GM19099 (cell line): ENCODE results near the gene RSRP1.
"Not testable (repeated sequence)": the region's sequence is repeated elsewhere in the genome, so short reads cannot be mapped to it uniquely, and the experiment has no call there.

Experiments used
- POLR2A ChIP-seq: IDR thresholded peaks from 3 replicates; pipeline ENCODE4 v1.6.1; 2011; ENCODE audit warnings: low read depth; ENCODE audit not compliant: insufficient read length; ENCODE audit errors: extremely low read depth

RSRP1 gene, protein sequence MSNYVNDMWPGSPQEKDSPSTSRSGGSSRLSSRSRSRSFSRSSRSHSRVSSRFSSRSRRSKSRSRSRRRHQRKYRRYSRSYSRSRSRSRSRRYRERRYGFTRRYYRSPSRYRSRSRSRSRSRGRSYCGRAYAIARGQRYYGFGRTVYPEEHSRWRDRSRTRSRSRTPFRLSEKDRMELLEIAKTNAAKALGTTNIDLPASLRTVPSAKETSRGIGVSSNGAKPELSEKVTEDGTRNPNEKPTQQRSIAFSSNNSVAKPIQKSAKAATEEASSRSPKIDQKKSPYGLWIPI

DNA sequence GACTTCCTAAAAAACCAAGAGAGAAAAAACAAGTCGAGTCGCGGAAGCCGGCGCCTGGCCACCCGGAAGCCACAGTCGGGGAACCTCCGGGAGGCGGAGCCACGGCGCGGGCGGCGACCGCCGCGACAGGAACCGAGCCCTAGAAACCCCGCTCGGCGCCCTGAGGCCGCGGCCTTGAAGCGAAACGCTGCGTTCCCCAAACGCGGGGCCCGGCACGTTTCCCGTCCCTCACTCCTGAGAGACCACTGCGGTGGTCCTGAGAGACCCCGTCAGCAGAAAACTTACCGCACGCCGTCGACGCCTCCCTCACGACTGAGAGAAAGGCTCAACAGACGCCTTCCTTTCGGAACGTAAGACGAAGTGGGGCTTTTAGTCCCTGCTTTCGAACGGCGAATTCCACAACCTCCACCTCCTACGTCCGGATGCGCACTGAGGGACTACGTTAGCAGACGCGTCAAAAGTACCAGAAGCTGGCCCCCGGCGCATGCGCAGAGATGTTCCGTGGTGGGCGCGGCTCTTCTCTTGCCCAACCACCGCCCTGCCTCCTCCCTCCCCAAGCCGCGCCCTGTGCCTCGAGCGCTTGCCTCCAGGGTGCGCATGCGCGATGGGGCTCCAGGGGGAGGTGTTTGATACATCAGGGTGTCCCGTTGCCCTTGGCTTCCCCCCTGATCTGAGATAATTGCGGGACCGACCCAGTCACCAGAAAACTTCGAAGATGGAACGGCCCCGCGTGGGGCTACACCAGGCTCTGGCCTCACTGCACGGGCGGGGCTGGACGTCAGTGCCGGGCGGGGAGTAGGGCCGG is at the start of gene RSRP1:
TSS of gene RSRP1 (minus strand) at position 431 of the 805 bp plus-strand sequence. CDS start 491 bp downstream, outside the sequence.
- TF ChIP-seq POLR2A, result peak; percentile 100

DNA sequence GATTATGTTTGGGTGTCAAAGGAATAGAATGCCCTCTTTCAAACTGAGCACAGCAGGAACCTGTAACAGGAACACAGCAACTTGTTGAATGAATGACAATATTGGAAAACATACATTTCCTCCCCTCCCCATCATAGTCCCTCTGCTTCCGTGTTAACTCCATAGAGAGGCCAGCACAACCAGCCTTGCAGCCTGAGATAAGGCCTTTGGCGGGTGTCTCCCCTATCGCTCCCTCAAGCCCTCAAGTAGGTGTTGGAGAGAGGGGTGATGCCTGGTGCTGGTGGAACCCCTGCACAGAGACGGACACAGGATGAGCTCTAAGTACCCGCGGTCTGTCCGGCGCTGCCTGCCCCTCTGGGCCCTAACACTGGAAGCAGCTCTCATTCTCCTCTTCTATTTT is 25.0 kb upstream of the RSRP1 start, which contains the start of gene RHD:
TSS of gene RHD (plus strand) at position 272 of the 400 bp plus-strand sequence. CDS start at position 311, 39 bp downstream.
- not testable (repeated sequence) for TF ChIP-seq POLR2A

DNA sequence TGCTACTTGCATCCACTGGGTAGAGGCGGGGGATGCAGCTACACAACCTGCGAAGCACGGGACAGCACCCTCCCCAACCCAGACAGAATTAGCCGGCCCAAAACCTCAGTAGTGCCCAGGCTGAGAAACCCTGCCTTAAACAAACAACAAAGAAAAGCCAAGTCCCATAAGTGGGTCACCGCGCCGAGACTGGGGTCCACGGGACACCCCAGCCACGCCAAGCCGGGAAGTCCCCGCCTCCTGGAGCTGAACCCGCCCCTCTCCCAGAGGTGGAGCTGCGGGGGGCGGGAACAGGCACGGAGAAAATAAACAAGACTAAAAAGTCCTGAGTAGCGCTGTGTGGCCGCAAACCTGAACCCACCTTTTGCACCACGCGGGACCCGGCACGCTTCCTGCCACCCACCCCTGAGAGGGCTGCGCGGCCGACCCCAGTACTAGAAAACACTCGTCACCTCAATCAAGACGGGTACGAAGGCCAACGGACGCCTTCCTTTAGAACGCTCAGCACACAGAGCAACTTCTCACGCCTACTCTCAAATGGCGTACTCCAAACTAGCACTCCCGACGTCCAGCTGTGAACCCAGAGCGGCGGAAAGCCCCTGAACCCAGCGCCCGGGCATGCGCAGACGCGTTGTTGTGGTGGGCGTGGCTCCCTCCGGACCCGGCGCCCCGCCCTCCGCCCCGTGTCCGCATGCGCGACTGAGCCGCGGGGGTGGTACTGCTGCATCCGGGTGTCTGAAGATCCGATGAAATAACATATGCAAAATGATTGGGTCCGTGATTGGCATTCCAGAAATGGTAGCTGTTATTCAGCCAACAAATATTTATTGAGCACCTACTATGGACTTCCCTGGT is 20.3 kb upstream of the RSRP1 start:
- TF ChIP-seq POLR2A, result peak; percentile 51

DNA sequence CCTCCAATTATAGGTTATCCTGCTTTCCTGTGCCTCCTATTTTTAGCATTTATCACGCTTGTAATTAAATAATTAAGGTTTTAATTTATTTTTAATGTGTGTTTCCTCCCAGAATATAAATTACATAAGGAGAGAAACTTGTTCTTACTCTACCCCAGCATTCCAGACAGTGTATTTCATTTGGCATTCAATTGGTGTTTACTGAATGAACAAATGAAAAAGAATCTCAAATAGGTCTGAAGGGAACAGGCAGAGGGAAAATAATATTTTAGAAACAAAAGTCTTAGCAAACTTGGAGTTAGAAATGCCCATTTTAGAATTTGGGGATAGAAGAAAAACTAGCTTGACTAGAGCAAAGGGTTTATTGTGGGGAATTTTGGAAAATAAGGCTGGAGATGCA is 9.9 kb upstream of the RSRP1 start:
- no peak for TF ChIP-seq POLR2A

DNA sequence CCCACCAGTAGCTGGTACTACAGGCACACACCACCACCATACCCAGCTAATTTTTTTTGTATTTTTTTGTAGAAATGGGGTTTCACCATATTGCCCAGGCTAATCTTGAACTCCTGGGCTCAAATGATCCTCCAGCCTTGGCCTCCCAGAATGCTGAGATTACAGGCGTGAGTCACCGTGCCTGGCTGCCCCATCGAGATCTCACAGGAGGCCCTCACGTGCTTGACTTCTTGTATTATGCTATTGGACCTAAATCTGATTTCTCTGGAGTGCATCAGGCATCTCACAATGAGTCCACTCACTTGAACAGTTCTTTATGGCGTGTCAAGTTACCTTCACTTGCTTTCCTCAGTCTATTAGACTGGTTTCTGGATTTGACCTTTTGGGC is 9.3 kb upstream of the RSRP1 start:
- TF ChIP-seq POLR2A, result no peak

GRCh38 chr1:25255706-25256577 is 8.7 kb upstream of the RSRP1 start:
- TF ChIP-seq POLR2A, result no peak

GRCh38 chr1:25253911-25254310 is 6.7 kb upstream of the RSRP1 start:
- TF ChIP-seq POLR2A, result no peak

- TF ChIP-seq POLR2A, result no peak
Observed at GRCh38 chr1:25247829-25248754, 838 bp upstream of the RSRP1 start.

GRCh38 chr1:25246600-25247023 is 642 bp downstream of the RSRP1 start:
- no peak for TF ChIP-seq POLR2A

DNA sequence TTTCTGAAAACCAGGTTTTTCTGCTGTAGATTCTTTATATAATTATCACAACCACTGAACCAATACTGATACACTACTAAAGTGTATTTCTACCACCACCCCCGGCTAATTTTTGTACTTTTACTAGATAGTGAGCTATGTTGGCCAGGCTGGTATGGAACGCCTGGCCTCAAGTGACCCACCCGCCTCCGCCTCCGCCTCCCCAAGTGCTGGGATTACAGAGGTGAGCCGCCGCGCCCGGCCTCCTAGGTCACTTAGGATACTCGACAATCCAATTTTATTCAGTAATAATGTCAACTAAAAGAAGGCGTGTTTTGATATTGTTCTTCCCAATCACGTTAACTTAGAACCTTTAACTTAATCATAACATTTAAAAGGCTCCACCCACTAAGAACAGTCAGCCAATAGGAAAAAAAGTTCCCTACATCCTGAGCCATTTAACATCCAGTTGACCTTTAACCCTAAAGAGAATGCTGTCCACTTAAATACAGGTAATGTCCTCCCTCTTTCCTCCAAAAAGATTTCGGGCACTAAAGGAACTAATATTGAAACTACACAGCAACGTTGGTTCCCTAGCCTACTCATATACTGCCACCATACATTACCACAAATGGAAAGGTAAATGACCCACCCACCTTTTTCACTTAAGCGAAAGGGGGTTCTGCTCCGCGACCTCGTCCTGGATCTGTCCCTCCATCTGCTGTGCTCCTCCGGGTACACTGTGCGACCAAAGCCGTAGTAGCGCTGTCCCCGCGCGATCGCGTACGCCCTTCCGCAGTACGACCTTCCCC is 1.2 kb downstream of the RSRP1 start:
- no peak for TF ChIP-seq POLR2A

- no peak for TF ChIP-seq POLR2A
Observed at GRCh38 chr1:25245393-25245792, 1.9 kb downstream of the RSRP1 start.

DNA sequence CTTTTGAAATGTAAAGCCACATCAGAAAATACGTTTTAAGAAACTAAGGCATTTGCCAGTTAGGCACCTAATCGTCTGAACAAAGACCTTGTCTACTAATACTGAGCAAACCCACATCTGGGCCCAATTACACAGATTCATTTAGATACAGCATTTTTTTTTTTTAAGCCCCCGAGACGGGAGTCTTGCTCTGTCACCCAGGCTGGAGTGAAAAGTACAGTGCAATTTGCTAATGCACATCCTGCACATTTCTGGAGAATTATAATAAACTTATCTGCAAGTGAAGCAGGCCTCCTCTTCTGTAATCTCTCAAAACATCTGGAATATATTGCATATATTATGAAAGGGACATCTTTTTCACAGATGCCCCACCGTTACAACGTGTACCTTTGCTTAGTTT is 3.3 kb downstream of the RSRP1 start:
- TF ChIP-seq POLR2A, result no peak
